Measurements from ENCODE around the gene ARFRP1.

ARFRP1 gene

GRCh38 chr20:63700199-63701050 lies 7.4 kb downstream of the ARFRP1 start:
- no peak for TF ChIP-seq CTCF (IDR thresholded peaks at IDR 0.05)

GRCh38 chr20:63699466-63700198 lies 8.1 kb downstream of the ARFRP1 start:
- TF ChIP-seq CTCF (IDR thresholded peaks at IDR 0.05), result no peak

- TF ChIP-seq CTCF (IDR thresholded peaks at IDR 0.05), result no peak
These were observed 8.9 kb downstream of the ARFRP1 start for GRCh38 chr20:63698739-63699465.

GRCh38 chr20:63697868-63698545 lies 9.8 kb downstream of the ARFRP1 start:
- no peak for TF ChIP-seq CTCF (IDR thresholded peaks at IDR 0.05)

- no peak for TF ChIP-seq CTCF (IDR thresholded peaks at IDR 0.05)
These were observed 10.4 kb downstream of the ARFRP1 start for GRCh38 chr20:63697357-63697867.

GRCh38 chr20:63696628-63697356 lies 11.0 kb downstream of the ARFRP1 start, which contains the start of gene TNFRSF6B:
TSS of gene TNFRSF6B (plus strand) at chr20:63696652. CDS start at chr20:63696768, 116 bp downstream.
- no peak for TF ChIP-seq CTCF (IDR thresholded peaks at IDR 0.05)

Data from LNCAP (cell line).